ENCODE measurements around the gene FDX1. TPM values are rescaled to one million over a fixed set of nuclear protein-coding genes. Genes with fewer than 3 reads are reported as not detected.

FDX1 gene
- total RNA-seq, 1 experiment from 2014 or later: 13.6 TPM

DNA sequence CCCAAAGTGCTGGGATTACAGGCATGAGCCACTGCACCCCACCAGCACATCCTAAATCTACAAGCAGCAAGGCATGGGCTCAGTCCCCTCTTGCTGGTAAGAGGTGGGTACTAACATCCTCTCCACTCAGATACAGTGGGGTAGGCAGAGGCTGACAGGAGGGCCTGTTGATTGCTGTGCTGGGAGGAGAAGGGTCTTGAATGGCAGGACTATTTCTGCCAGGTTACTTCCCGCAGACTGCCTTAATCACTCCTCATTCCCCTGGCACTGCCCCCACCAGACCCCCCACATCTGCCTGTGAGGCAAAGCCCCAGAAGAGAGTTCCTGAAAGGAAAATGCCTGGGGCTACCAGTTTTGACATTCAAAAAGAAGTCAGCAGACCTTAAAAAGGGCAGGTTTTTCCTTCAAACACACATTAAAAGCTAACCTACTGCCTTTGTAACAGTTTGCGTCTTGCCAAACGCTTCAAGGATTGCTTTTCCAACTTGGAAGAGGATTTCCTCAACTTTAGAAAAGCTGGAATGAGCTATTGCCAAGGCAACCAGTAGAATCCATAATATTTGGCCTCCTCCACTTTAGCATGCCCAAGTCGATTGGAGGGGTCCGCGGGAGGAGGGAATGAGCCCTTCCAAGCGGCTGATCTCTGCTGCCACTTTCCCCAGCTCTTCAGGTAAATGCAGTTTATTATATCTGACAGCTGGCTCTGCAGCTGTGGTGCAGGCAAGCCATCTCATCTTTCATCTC, 62.0 kb downstream of the FDX1 start:
- Histone ChIP-seq H3K4me3 (ENCODE audit: low read depth in 2 of 2, low read length in 2 of 2) (no peak overlapping the region), H3K27me3 (ENCODE audit: control insufficient read depth, insufficient read depth, low read length) (peaks cover 4% of the 10 kb centered on the region), H3K27ac (ENCODE audit: low read length) (no peak overlapping the region), H3K36me3 (ENCODE audit: control insufficient read depth, insufficient read depth, low read length) (no peaks in the 10 kb centered on the region), H3K9me3 (ENCODE audit: control insufficient read depth, insufficient read depth, low read depth, low read length) (no peaks in the 10 kb centered on the region), H3K4me1 (ENCODE audit: control insufficient read depth, insufficient read depth, low read length) (no peaks in the 10 kb centered on the region)
- ATAC-seq (no peak), DNase-seq (ENCODE audit: low read depth, low spot score) (no peak)
- intact Hi-C loops (cut with micrococcal nuclease; ENCODE audit: unreplicated experiment): no loop called here
- ChIA-PET CTCF (no interaction called here), POLR2A (no interaction called here)
- in situ Hi-C loops (cut with HindIII; ENCODE audit: low pct_unique_long_range_greater_than_20kb, low sequenced_read_pairs): no loop called here
- TF ChIP-seq, protein P1, sequence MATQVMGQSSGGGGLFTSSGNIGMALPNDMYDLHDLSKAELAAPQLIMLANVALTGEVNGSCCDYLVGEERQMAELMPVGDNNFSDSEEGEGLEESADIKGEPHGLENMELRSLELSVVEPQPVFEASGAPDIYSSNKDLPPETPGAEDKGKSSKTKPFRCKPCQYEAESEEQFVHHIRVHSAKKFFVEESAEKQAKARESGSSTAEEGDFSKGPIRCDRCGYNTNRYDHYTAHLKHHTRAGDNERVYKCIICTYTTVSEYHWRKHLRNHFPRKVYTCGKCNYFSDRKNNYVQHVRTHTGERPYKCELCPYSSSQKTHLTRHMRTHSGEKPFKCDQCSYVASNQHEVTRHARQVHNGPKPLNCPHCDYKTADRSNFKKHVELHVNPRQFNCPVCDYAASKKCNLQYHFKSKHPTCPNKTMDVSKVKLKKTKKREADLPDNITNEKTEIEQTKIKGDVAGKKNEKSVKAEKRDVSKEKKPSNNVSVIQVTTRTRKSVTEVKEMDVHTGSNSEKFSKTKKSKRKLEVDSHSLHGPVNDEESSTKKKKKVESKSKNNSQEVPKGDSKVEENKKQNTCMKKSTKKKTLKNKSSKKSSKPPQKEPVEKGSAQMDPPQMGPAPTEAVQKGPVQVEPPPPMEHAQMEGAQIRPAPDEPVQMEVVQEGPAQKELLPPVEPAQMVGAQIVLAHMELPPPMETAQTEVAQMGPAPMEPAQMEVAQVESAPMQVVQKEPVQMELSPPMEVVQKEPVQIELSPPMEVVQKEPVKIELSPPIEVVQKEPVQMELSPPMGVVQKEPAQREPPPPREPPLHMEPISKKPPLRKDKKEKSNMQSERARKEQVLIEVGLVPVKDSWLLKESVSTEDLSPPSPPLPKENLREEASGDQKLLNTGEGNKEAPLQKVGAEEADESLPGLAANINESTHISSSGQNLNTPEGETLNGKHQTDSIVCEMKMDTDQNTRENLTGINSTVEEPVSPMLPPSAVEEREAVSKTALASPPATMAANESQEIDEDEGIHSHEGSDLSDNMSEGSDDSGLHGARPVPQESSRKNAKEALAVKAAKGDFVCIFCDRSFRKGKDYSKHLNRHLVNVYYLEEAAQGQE (IDR thresholded peaks at IDR 0.05; ENCODE audit: insufficient read depth in 1 of 2, low read depth in 2 of 2, low read length in 1 of 2): no peak
- TF ChIP-seq, protein P2, sequence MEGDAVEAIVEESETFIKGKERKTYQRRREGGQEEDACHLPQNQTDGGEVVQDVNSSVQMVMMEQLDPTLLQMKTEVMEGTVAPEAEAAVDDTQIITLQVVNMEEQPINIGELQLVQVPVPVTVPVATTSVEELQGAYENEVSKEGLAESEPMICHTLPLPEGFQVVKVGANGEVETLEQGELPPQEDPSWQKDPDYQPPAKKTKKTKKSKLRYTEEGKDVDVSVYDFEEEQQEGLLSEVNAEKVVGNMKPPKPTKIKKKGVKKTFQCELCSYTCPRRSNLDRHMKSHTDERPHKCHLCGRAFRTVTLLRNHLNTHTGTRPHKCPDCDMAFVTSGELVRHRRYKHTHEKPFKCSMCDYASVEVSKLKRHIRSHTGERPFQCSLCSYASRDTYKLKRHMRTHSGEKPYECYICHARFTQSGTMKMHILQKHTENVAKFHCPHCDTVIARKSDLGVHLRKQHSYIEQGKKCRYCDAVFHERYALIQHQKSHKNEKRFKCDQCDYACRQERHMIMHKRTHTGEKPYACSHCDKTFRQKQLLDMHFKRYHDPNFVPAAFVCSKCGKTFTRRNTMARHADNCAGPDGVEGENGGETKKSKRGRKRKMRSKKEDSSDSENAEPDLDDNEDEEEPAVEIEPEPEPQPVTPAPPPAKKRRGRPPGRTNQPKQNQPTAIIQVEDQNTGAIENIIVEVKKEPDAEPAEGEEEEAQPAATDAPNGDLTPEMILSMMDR (IDR thresholded peaks at IDR 0.05): no peak
- TF ChIP-seq TCF7L2 (IDR thresholded peaks at IDR 0.05; ENCODE audit: low read depth, low read length) (no peak), POLR2AphosphoS5 (IDR thresholded peaks at IDR 0.05; ENCODE audit: low read depth, low read length) (no peak), SIN3A (IDR thresholded peaks at IDR 0.05; ENCODE audit: borderline replicate concordance, insufficient read depth, low read depth, low read length) (no peak)
- no TSS peak for BruUV-seq (replicated peaks)

DNA sequence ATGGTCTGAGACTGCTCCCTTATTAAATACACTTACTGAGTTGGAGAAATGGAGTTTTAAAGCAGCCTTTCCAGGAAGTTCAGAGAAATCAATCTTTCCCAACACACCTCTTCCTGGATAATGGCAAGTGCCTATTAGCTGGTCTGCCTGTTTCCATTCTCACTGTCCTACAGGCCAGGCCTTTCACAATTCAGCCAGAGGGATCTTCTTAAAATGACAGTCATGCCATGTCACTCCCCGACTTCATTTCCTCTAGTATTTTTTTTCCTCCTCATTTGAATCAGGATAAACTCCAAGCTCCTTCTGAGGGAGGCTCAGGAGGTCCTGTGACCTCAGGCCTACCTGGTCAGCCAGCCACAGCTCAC, 62.6 kb downstream of the FDX1 start:
- no peaks in the 10 kb centered on the region for H3K4me1 ChIP-seq (ENCODE audit: control insufficient read depth, insufficient read depth, low read length)
- no peaks in the 10 kb centered on the region for H3K36me3 ChIP-seq (ENCODE audit: control insufficient read depth, insufficient read depth, low read length)
- H3K9me3 ChIP-seq (ENCODE audit: control insufficient read depth, insufficient read depth, low read depth, low read length): no peaks in the 10 kb centered on the region
- no peak overlapping the region for H3K27ac ChIP-seq (ENCODE audit: low read length)
- CTCF ChIA-PET: no interaction called here
- ATAC-seq (no peak), DNase-seq (ENCODE audit: low read depth, low spot score) (no peak)
- intact Hi-C loops (cut with micrococcal nuclease; ENCODE audit: unreplicated experiment): no loop called here
- H3K4me3 ChIP-seq (ENCODE audit: low read depth in 2 of 2, low read length in 2 of 2): no peak overlapping the region
- in situ Hi-C loops (cut with HindIII; ENCODE audit: low pct_unique_long_range_greater_than_20kb, low sequenced_read_pairs): no loop called here
- no TSS peak for BruUV-seq (replicated peaks)
- TF ChIP-seq SIN3A (IDR thresholded peaks at IDR 0.05; ENCODE audit: borderline replicate concordance, insufficient read depth, low read depth, low read length): no peak
- TF ChIP-seq TCF7L2 (IDR thresholded peaks at IDR 0.05; ENCODE audit: low read depth, low read length): no peak
- TF ChIP-seq, protein P2 (IDR thresholded peaks at IDR 0.05): no peak
- no peak for TF ChIP-seq POLR2AphosphoS5 (IDR thresholded peaks at IDR 0.05; ENCODE audit: low read depth, low read length)
- TF ChIP-seq, protein P1 (IDR thresholded peaks at IDR 0.05; ENCODE audit: insufficient read depth in 1 of 2, low read depth in 2 of 2, low read length in 1 of 2): no peak
- H3K27me3 ChIP-seq (ENCODE audit: control insufficient read depth, insufficient read depth, low read length): peaks cover 4% of the 10 kb centered on the region
- POLR2A ChIA-PET: no interaction called here

Data from Panc1 (cell line).